Activated CD8-positive, alpha-beta T cell treated with anti-CD3 and anti-CD28 coated beads for 36 hours (primary cell): ENCODE results near the gene MXRA5. TPM values are rescaled to one million over a fixed set of nuclear protein-coding genes. Genes with fewer than 3 reads are reported as not detected.

Experiments used
- ATAC-seq: fragments of 200-7000 bp; cut with Tn5 transposase; one replicate; pipeline ENCODE4 v1.10.0; 2021; ENCODE audit warnings: mild to moderate bottlenecking, moderate library complexity
- CTCF ChIA-PET: fragments of 350-600 bp; sonication (Branson Sonifier 250); formaldehyde crosslinking; loops from one replicate; lab custom pipeline; 2021; ENCODE audit warnings: antibody characterized with exemption; lab: Charles Lee
- POLR2A ChIA-PET: fragments of 350-600 bp; sonication (Branson Sonifier 250); formaldehyde crosslinking; loops from one replicate; lab custom pipeline; 2021; ENCODE audit warnings: antibody characterized with exemption; lab: Charles Lee
- DNase-seq: peaks from one replicate; pipeline ENCODE4 v3.0.0-alpha.2; 2020
- H3K27ac Mint-ChIP-seq: one replicate; pipeline ENCODE4 v1.8.0; 2021; ENCODE audit warnings: mild to moderate bottlenecking, mixed read lengths
- H3K27me3 Mint-ChIP-seq: one replicate; pipeline ENCODE4 v1.8.0; 2021; ENCODE audit warnings: mixed read lengths
- H3K36me3 Mint-ChIP-seq: one replicate; pipeline ENCODE4 v1.8.0; 2021; ENCODE audit warnings: low read depth, mixed read lengths
- H3K4me1 Mint-ChIP-seq: one replicate; pipeline ENCODE4 v1.8.0; 2021; ENCODE audit warnings: low read depth, mixed read lengths
- H3K4me3 Mint-ChIP-seq: one replicate; pipeline ENCODE4 v1.8.0; 2021; ENCODE audit warnings: mild to moderate bottlenecking, moderate library complexity, mixed read lengths
- H3K9me3 Mint-ChIP-seq: one replicate; pipeline ENCODE4 v1.8.0; 2021; ENCODE audit warnings: mixed read lengths
- CTCF ChIP-seq: fragments of 200-600 bp; IDR thresholded peaks from one replicate; pipeline ENCODE4 v1.8.0; 2022; ENCODE audit warnings: antibody characterized with exemption, mild to moderate bottlenecking
- intact Hi-C: fragments of 100-400 bp; cut with micrococcal nuclease; formaldehyde crosslinking; loops from one replicate; pipeline ENCODE4 v1.10.0; 2022
- total RNA-seq, 2 experiments: library from RNA; stranded (reverse); gene quantifications; one replicate each; pipeline ENCODE4 v1.2.3, GENCODE V29; 2021

The MXRA5 gene, protein sequence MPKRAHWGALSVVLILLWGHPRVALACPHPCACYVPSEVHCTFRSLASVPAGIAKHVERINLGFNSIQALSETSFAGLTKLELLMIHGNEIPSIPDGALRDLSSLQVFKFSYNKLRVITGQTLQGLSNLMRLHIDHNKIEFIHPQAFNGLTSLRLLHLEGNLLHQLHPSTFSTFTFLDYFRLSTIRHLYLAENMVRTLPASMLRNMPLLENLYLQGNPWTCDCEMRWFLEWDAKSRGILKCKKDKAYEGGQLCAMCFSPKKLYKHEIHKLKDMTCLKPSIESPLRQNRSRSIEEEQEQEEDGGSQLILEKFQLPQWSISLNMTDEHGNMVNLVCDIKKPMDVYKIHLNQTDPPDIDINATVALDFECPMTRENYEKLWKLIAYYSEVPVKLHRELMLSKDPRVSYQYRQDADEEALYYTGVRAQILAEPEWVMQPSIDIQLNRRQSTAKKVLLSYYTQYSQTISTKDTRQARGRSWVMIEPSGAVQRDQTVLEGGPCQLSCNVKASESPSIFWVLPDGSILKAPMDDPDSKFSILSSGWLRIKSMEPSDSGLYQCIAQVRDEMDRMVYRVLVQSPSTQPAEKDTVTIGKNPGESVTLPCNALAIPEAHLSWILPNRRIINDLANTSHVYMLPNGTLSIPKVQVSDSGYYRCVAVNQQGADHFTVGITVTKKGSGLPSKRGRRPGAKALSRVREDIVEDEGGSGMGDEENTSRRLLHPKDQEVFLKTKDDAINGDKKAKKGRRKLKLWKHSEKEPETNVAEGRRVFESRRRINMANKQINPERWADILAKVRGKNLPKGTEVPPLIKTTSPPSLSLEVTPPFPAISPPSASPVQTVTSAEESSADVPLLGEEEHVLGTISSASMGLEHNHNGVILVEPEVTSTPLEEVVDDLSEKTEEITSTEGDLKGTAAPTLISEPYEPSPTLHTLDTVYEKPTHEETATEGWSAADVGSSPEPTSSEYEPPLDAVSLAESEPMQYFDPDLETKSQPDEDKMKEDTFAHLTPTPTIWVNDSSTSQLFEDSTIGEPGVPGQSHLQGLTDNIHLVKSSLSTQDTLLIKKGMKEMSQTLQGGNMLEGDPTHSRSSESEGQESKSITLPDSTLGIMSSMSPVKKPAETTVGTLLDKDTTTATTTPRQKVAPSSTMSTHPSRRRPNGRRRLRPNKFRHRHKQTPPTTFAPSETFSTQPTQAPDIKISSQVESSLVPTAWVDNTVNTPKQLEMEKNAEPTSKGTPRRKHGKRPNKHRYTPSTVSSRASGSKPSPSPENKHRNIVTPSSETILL (N-terminal part only)
- not detected for total RNA-seq

DNA sequence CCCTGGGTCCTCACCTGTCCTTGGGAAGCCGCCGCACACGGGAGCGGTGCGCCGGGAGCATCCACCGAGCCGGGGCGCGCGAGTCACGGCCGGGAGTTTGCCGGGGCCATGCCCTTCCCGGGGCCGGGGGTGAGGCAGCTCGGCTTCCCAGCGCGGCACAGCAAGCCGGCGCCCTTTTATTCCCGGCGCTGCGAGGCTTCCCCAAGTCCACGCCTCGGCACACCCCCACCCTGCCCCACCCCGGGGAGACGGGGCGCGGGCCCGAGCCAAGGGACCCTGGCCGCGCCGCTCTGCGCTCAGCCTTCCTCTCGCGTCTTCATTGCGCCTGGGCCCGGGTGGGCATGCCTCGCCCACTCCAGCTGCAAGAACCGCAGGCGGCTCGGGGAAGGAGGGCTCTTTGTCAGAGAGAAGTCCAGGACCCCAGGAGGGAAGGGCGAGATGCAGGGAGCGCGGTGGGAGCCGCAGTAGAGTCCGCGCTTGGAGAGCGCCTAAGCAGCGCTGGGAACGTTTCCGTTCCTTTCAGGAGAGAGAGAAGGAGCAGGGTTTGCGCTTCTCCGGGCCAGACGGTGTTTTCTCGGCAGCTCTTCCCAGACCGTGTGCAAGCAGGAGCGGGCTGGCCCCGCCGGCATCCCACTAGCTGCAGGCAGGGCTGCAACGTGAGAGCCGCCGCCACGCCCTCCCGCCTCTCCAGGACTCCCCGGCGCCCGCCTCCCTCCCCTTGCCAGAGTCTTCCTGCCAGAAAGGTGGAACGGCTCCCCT, at the start of gene MXRA5:
Gene MXRA5 (minus strand): TSS at position 152 of the 759 bp plus-strand sequence. CDS start 2,819 bp downstream, outside the sequence.
- intact Hi-C loops, result no loop called here
- H3K27ac Mint-ChIP-seq, result no peak within 1 kb of the TSS
- no peak within 1 kb of the TSS for H3K4me3 Mint-ChIP-seq
- H3K36me3 Mint-ChIP-seq, result no peaks in the 10 kb centered on the region
- ChIA-PET CTCF (no interaction called here), POLR2A (no interaction called here)
- no peak for DNase-seq
- H3K27me3 Mint-ChIP-seq, result peaks cover 10% of the 10 kb centered on the region
- no peak for TF ChIP-seq CTCF
- no peak for ATAC-seq
- H3K4me1 Mint-ChIP-seq, result no peaks in the 10 kb centered on the region
- no peaks in the 10 kb centered on the region for H3K9me3 Mint-ChIP-seq

GRCh38 chrX:3393581-3394111, 47.2 kb upstream of the MXRA5 start:
- no peaks in the 10 kb centered on the region for H3K27me3 Mint-ChIP-seq
- CTCF ChIA-PET, result no interaction called here
- H3K4me1 Mint-ChIP-seq, result no peaks in the 10 kb centered on the region

GRCh38 chrX:3393178-3393577, 46.7 kb upstream of the MXRA5 start:
- no peak for DNase-seq
- ChIA-PET CTCF (no interaction called here), POLR2A (no interaction called here)
- no peak for TF ChIP-seq CTCF
- H3K4me1 Mint-ChIP-seq, result no peaks in the 10 kb centered on the region
- no peak overlapping the region for H3K4me3 Mint-ChIP-seq
- no peak for ATAC-seq
- H3K27me3 Mint-ChIP-seq, result no peaks in the 10 kb centered on the region
- intact Hi-C loops, result no loop called here
- H3K27ac Mint-ChIP-seq, result no peak overlapping the region
- H3K9me3 Mint-ChIP-seq, result no peaks in the 10 kb centered on the region
- H3K36me3 Mint-ChIP-seq, result no peaks in the 10 kb centered on the region

More at GRCh38 chrX:3393581-3394111, 47.2 kb upstream of the MXRA5 start:
- TF ChIP-seq CTCF, result no peak
- ATAC-seq (no peak), DNase-seq (no peak)
- Mint-ChIP-seq H3K4me3 (no peak overlapping the region), H3K36me3 (no peaks in the 10 kb centered on the region), H3K27ac (no peak overlapping the region), H3K9me3 (no peaks in the 10 kb centered on the region)
- POLR2A ChIA-PET, result no interaction called here
- intact Hi-C loops, result no loop called here

DNA sequence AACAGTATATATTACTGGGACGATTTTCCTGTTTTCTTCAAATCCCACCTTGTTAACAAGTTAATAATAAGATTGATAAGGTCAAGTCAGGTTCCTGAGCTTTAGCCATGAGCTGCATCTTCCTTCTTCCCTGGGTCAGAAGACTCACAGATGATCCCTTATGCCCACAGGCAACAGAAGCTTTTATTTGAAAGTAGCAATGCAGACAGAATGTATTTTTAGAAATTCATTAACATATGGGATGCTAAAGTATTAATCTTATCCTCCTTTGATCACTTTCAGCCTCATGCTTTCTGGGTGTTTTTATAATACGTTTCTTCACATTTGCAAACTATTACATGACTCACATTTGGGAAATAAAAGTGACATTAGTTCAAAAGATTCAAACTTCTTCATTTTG, 42.0 kb upstream of the MXRA5 start:
- DNase-seq (no peak), ATAC-seq (no peak)
- H3K36me3 Mint-ChIP-seq, result no peaks in the 10 kb centered on the region
- no peaks in the 10 kb centered on the region for H3K4me1 Mint-ChIP-seq
- intact Hi-C loops, result no loop called here
- H3K27me3 Mint-ChIP-seq, result no peaks in the 10 kb centered on the region
- no peak overlapping the region for H3K27ac Mint-ChIP-seq
- CTCF ChIA-PET, result no interaction called here
- no peak overlapping the region for H3K4me3 Mint-ChIP-seq
- no peak for TF ChIP-seq CTCF
- POLR2A ChIA-PET, result no interaction called here
- H3K9me3 Mint-ChIP-seq, result no peaks in the 10 kb centered on the region
